PFSK-1 (cell line): ENCODE data around the gene ABCB8. TPM values are rescaled to one million over a fixed set of nuclear protein-coding genes. Genes with fewer than 3 reads are reported as not detected.
A peak's percentile ranks its signal among the peaks of the same experiment; 100 is the strongest.

Source experiments
- FOXP2 ChIP-seq: optimal IDR thresholded peaks from 2 replicates; pipeline ENCODE3; 2011; ENCODE audit warnings: borderline replicate concordance, control low read depth, inconsistent platforms; ENCODE audit not compliant: insufficient read depth; ENCODE audit errors: extremely low read length, extremely low read depth
- POLR2AphosphoS5 ChIP-seq: IDR thresholded peaks from 2 replicates; pipeline ENCODE4 v1.6.1; 2012; ENCODE audit warnings: low read depth, mild to moderate bottlenecking, control low read depth, low read length, moderate library complexity
- REST ChIP-seq, 2 experiments: IDR thresholded peaks; 2 replicates each; pipeline versions ENCODE4 v1.6.1 to v1.8.0; 2011 to 2012; ENCODE audit warnings: low read depth in 2 of 2, low read length in 2 of 2, control low read depth in 1 of 2, inconsistent platforms in 1 of 2, mild to moderate bottlenecking in 1 of 2, moderate library complexity in 1 of 2; ENCODE audit not compliant: insufficient read depth in 1 of 2
- SIN3A ChIP-seq: IDR thresholded peaks from 2 replicates; pipeline ENCODE4 v1.6.1; 2012; ENCODE audit warnings: mild to moderate bottlenecking, low read length, moderate library complexity, borderline replicate concordance; ENCODE audit not compliant: insufficient read depth
- TAF1 ChIP-seq: IDR thresholded peaks from 2 replicates; pipeline ENCODE4 v1.6.1; 2012; ENCODE audit warnings: low read length, control low read depth, borderline replicate concordance; ENCODE audit not compliant: insufficient read depth
- polyA plus RNA-seq: library from polyadenylated mRNA; unstranded; fragments of >200 nt; gene quantifications from one replicate; pipeline ENCODE4 v1.2.1, GENCODE V29; 2012; ENCODE audit warnings: low read depth, missing spikeins; ENCODE audit not compliant: insufficient read length

Gene ABCB8
- polyA plus RNA-seq: 45.9 TPM

- TF ChIP-seq POLR2AphosphoS5: peak; percentile 54; the same call in 1 of the 2 replicates
- no peak for TF ChIP-seq REST (IDR thresholded peaks at IDR 0.05; ENCODE audit: insufficient read depth in 1 of 2, low read depth in 2 of 2, low read length in 2 of 2)
- TF ChIP-seq FOXP2: peak; percentile 57
- TF ChIP-seq SIN3A: no peak; the same call in 1 of the 2 replicates
Observed at GRCh38 chr7:151028131-151028947, at the start of gene ABCB8. Gene ABCB8 (plus strand): TSS chr7:151028450. CDS start chr7:151028516, 66 bp downstream.

- TF ChIP-seq TAF1 (no peak), REST (IDR thresholded peaks at IDR 0.05; ENCODE audit: insufficient read depth in 1 of 2, low read depth in 2 of 2, low read length in 2 of 2) (no peak), FOXP2 (no peak), SIN3A (no peak), POLR2AphosphoS5 (no peak)
Observed at GRCh38 chr7:150979713-150980390, 48.4 kb upstream of the ABCB8 start.

GRCh38 chr7:150980663-150981062 is 47.6 kb upstream of the ABCB8 start:
- no peak for TF ChIP-seq POLR2AphosphoS5
- TF ChIP-seq TAF1: no peak
- TF ChIP-seq REST (IDR thresholded peaks at IDR 0.05; ENCODE audit: insufficient read depth in 1 of 2, low read depth in 2 of 2, low read length in 2 of 2): no peak
- TF ChIP-seq FOXP2: no peak
- no peak for TF ChIP-seq SIN3A

- TF ChIP-seq REST (IDR thresholded peaks at IDR 0.05; ENCODE audit: insufficient read depth in 1 of 2, low read depth in 2 of 2, low read length in 2 of 2) (no peak), SIN3A (no peak), POLR2AphosphoS5 (no peak), FOXP2 (no peak), TAF1 (no peak)
Observed at GRCh38 chr7:150981644-150982043, 46.6 kb upstream of the ABCB8 start.
